ENCODE data around the gene FCN3. TPM values are rescaled to one million over a fixed set of nuclear protein-coding genes. Genes with fewer than 3 reads are reported as not detected.

FCN3 gene
- total and polyA plus RNA-seq, 10 of the 15 experiments (the other 5 are each of a cell fraction or from before 2014, with no cell fraction given) = 0.28 TPM; not detected in 9

- H3K27me3 ChIP-seq (replicated peaks in 1 of 2; ENCODE audit: control insufficient read depth in 2 of 2, insufficient read depth in 2 of 2, low read length in 1 of 2) = no peaks in the 10 kb centered on the region
- H2AFZ ChIP-seq (ENCODE audit: control insufficient read depth, low read depth, low read length) = no peak overlapping the region
- intact Hi-C loops (cut with micrococcal nuclease; ENCODE audit: unreplicated experiment) (loop anchor here (1.0 to 5.0 kb wide), 3 partner anchors 74 to 246 kb away; partner anchors contain the start of gene WASF2), in situ Hi-C loops (cut with MboI) (no loop called here)
- 32% methylated on average over 3 of the region's 3 CpGs for WGBS (ENCODE audit: insufficient coverage, insufficient replicate concordance, low lambda C conversion rate, missing lambda C conversion rate)
- H4K20me1 ChIP-seq (ENCODE audit: control insufficient read depth, insufficient read depth) = no peaks in the 10 kb centered on the region
- no peaks in the 10 kb centered on the region for H3K9me3 ChIP-seq (replicated peaks; ENCODE audit: control insufficient read depth, insufficient read depth, low read length)
- H3K4me2 ChIP-seq (ENCODE audit: control insufficient read depth, insufficient read depth) = peak overlapping the region; percentile 11; the same call in 1 of the 2 replicates
- H3K4me3 ChIP-seq = no peak overlapping the region
- SMC1A ChIA-PET (ENCODE audit: uncharacterized antibody, unreplicated experiment) = interaction anchor here (0.6 to 22.2 kb wide), 27 partner anchors 8 to 246 kb away, joined by 3 to 470 read pairs (median 6); partner anchors contain the start of genes AHDC1 and WASF2
- peaks cover 36% of the 10 kb centered on the region for H3K4me1 ChIP-seq (ENCODE audit: control insufficient read depth, insufficient read depth, low read length)
- no peak overlapping the region; the same call in 1 of the 2 replicates for H3K9ac ChIP-seq (ENCODE audit: control insufficient read depth, insufficient read depth, low read length)
- POLR2A ChIA-PET = interaction anchor here (0.8 to 5.1 kb wide), 8 partner anchors 12 to 244 kb away, joined by 3 to 38 read pairs (median 4); partner anchors contain the start of gene WASF2
- peaks cover 23% of the 10 kb centered on the region for H3K79me2 ChIP-seq (ENCODE audit: control insufficient read depth, insufficient read depth, low read length)
- ATAC-seq = peak; percentile 73
- peak; percentile 70 for DNase-seq (ENCODE audit: low read depth, low spot score)
- H3K36me3 ChIP-seq (ENCODE audit: control insufficient read depth in 2 of 2, insufficient read depth in 2 of 2, low read length in 1 of 2) = peaks cover 16 to 38% of the 10 kb centered on the region in 2 experiments
- FAIRE-seq = peak; percentile 47
- CTCF ChIA-PET = interaction anchor here (0.7 to 18.9 kb wide), 30 partner anchors 8 to 258 kb away, joined by 3 to 240 read pairs (median 6); partner anchors contain the start of genes AHDC1 and WASF2
- RAD21 ChIA-PET (ENCODE audit: unreplicated experiment) = interaction anchor here (0.7 to 9.8 kb wide), 32 partner anchors 8 to 246 kb away, joined by 3 to 126 read pairs (median 5); partner anchors contain the start of genes AHDC1 and WASF2
- H3K27ac ChIP-seq (ENCODE audit: control insufficient read depth, insufficient read depth) = peak overlapping the region; percentile 74
- BruUV-seq (replicated peaks) = TSS peak; percentile 28
- TF ChIP-seq TCF7 (IDR thresholded peaks at IDR 0.05; ENCODE audit: borderline replicate concordance) (no peak; the same call in 1 of the 2 replicates), BRCA1 (IDR thresholded peaks at IDR 0.05; ENCODE audit: low read depth, low read length) (no peak), BCLAF1 (IDR thresholded peaks at IDR 0.05) (no peak), EZH2 (IDR thresholded peaks at IDR 0.05; ENCODE audit: borderline replicate concordance, control insufficient read depth, low read depth, low read length) (no peak), POLR2AphosphoS2 (IDR thresholded peaks at IDR 0.05; ENCODE audit: low read depth, low read length) (no peak), GABPA (IDR thresholded peaks at IDR 0.05; ENCODE audit: low read depth) (no peak), NFYB (IDR thresholded peaks at IDR 0.05; ENCODE audit: insufficient read depth, low read depth, low read length) (no peak), SKIL (IDR thresholded peaks at IDR 0.05; ENCODE audit: low read depth, poor library complexity, severe bottlenecking) (no peak), PBX3 (IDR thresholded peaks at IDR 0.05; ENCODE audit: insufficient replicate concordance, low read depth, low read length) (no peak), SREBF2 (IDR thresholded peaks at IDR 0.05; ENCODE audit: low read length) (no peak), RELB (IDR thresholded peaks at IDR 0.05; ENCODE audit: low read depth) (peak; percentile 61; the same call in 1 of the 2 replicates), SMC3 (IDR thresholded peaks at IDR 0.05; ENCODE audit: borderline replicate concordance, low read length) (peak; percentile 90), HCFC1 (IDR thresholded peaks at IDR 0.05; ENCODE audit: low read length) (no peak)
Observed at GRCh38 chr1:27416387-27417111, 41.9 kb upstream of the FCN3 start.

Data from GM12878 (cell line).